SK-N-SH (cell line): ENCODE data around the gene TAAR2.
"Not testable (repeated sequence)": the region's sequence is repeated elsewhere in the genome, so short reads cannot be mapped to it uniquely, and the experiment has no call there.

Experiments used
- TF ChIP-seq, protein P1 (sequence below): fragments of 200-600 bp; sonication (generic); IDR thresholded peaks from 2 replicates; pipeline ENCODE4 v1.6.1; 2017; ENCODE audit warnings: antibody characterized with exemption, mild to moderate bottlenecking, moderate library complexity
- TF ChIP-seq, protein P2 (sequence below): IDR thresholded peaks from 2 replicates; pipeline ENCODE4; 2012
- TF ChIP-seq, protein P3 (sequence below): IDR thresholded peaks from 2 replicates; pipeline ENCODE4 v1.6.1; 2012; ENCODE audit warnings: mild to moderate bottlenecking, low read depth, low read length, moderate library complexity

DNA sequence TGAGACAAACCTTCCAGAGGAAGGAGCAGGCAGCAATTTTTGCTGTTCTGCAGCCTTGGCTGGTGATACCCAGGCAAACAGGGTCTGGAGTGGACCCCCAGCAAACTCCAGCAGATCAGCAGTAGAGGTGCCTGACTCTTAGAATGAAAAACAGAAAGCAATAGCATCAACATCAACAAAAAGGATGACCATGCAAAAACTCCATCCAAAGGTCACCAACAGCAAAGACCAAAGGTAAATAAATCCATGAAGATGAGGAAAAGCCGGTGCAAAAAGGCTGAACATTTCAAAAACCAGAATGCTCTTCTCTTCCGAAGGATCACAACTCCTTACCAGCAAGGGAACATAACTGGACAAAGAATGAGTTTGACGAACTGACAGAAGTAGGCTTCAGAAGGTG is 11.8 kb upstream of the TAAR2 start:
- TF ChIP-seq, protein P1, sequence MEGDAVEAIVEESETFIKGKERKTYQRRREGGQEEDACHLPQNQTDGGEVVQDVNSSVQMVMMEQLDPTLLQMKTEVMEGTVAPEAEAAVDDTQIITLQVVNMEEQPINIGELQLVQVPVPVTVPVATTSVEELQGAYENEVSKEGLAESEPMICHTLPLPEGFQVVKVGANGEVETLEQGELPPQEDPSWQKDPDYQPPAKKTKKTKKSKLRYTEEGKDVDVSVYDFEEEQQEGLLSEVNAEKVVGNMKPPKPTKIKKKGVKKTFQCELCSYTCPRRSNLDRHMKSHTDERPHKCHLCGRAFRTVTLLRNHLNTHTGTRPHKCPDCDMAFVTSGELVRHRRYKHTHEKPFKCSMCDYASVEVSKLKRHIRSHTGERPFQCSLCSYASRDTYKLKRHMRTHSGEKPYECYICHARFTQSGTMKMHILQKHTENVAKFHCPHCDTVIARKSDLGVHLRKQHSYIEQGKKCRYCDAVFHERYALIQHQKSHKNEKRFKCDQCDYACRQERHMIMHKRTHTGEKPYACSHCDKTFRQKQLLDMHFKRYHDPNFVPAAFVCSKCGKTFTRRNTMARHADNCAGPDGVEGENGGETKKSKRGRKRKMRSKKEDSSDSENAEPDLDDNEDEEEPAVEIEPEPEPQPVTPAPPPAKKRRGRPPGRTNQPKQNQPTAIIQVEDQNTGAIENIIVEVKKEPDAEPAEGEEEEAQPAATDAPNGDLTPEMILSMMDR = not testable (repeated sequence)
- TF ChIP-seq, protein P2, sequence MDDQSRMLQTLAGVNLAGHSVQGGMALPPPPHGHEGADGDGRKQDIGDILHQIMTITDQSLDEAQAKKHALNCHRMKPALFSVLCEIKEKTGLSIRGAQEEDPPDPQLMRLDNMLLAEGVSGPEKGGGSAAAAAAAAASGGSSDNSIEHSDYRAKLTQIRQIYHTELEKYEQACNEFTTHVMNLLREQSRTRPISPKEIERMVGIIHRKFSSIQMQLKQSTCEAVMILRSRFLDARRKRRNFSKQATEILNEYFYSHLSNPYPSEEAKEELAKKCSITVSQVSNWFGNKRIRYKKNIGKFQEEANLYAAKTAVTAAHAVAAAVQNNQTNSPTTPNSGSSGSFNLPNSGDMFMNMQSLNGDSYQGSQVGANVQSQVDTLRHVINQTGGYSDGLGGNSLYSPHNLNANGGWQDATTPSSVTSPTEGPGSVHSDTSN = not testable (repeated sequence)
- TF ChIP-seq, protein P3, sequence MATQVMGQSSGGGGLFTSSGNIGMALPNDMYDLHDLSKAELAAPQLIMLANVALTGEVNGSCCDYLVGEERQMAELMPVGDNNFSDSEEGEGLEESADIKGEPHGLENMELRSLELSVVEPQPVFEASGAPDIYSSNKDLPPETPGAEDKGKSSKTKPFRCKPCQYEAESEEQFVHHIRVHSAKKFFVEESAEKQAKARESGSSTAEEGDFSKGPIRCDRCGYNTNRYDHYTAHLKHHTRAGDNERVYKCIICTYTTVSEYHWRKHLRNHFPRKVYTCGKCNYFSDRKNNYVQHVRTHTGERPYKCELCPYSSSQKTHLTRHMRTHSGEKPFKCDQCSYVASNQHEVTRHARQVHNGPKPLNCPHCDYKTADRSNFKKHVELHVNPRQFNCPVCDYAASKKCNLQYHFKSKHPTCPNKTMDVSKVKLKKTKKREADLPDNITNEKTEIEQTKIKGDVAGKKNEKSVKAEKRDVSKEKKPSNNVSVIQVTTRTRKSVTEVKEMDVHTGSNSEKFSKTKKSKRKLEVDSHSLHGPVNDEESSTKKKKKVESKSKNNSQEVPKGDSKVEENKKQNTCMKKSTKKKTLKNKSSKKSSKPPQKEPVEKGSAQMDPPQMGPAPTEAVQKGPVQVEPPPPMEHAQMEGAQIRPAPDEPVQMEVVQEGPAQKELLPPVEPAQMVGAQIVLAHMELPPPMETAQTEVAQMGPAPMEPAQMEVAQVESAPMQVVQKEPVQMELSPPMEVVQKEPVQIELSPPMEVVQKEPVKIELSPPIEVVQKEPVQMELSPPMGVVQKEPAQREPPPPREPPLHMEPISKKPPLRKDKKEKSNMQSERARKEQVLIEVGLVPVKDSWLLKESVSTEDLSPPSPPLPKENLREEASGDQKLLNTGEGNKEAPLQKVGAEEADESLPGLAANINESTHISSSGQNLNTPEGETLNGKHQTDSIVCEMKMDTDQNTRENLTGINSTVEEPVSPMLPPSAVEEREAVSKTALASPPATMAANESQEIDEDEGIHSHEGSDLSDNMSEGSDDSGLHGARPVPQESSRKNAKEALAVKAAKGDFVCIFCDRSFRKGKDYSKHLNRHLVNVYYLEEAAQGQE = not testable (repeated sequence)
